ENCODE data around the gene KLF2. TPM values are rescaled to one million over a fixed set of nuclear protein-coding genes. Genes with fewer than 3 reads are reported as not detected.

Gene KLF2
- total RNA-seq, 5 donors from 2014 or later (not counting 1 experiment from before 2014, with no cell fraction given): 612 to 721 (median 621) TPM

DNA sequence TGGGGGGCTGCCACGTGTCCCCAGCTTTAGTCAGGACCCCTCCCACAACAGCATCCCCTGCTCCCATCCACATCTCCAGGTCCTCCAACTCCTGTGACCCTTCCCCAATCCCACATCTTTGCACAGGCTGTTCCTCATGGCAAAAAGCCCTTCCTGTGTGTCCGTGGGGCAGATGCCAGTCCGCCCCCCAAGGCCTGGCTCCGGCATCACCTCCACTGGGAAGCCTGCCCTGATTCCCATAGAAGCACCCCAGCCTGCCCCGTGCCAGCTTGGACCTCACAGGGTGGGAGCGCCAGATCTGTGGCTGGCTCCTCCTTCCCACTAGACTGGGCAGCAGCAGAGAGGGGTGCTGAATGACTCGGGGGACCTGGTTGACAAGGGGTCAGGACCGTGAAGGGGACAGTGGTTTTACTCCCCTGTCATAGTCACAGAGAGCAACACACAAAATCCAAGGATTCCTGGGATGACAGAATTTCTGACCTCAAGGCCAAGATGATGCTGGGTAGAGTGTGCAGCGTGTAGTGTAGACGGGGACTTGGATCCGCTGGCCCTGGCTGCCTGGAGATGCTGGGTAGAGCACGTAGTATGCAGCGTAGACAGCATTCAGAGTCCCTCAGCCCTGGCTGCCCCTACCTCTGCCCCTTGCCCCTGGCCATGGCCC, 13.3 kb downstream of the KLF2 start:
- ATAC-seq (replicated peaks in 1 of 4) (peak; percentile 2 to 19 (median 10)), DNase-seq (no peak)
- H3K27ac ChIP-seq (ENCODE audit: low read length): peak overlapping the region; percentile 64
- H3K36me3 ChIP-seq (ENCODE audit: control insufficient read depth in 2 of 2, extremely low read depth in 1 of 2, insufficient read depth in 1 of 2, low read length in 1 of 2): no peaks in the 10 kb centered on the region
- peak overlapping the region; percentile 93 to 98 for H3K27ac Mint-ChIP-seq
- H3K4me1 Mint-ChIP-seq: peaks cover 66 to 79% (median 71%) of the 10 kb centered on the region in 3 donors
- POLR2A ChIA-PET: interaction anchor here (0.6 kb wide), 2 partner anchors 8 to 14 kb away, joined by 3 to 6 read pairs; partner anchors contain the start of gene KLF2 (in 1 of the 2)
- H3K27me3 ChIP-seq (replicated peaks in 1 of 2; ENCODE audit: control insufficient read depth in 2 of 2, extremely low read depth in 1 of 2, insufficient read depth in 2 of 2, low read length in 1 of 2): no peaks in the 10 kb centered on the region
- peak overlapping the region in 1 of 2 donors; percentile 30 for H3K4me3 ChIP-seq (ENCODE audit: control insufficient read depth in 1 of 2, extremely low read depth in 1 of 2, low read length in 1 of 2)
- no peaks in the 10 kb centered on the region for H3K9me3 ChIP-seq
- CTCF ChIA-PET: interaction anchor here in 1 of 2 donors (0.8 to 1.6 kb wide), 5 partner anchors 7 to 49 kb away, joined by 3 to 16 read pairs (median 5); no protein-coding TSS in a partner anchor
- H3K27me3 Mint-ChIP-seq: no peaks in the 10 kb centered on the region
- H3K4me3 Mint-ChIP-seq: peak overlapping the region; percentile 68 to 84 (median 71)
- 66% methylated on average over 9 of the region's 13 CpGs for WGBS (ENCODE audit: insufficient coverage)
- no peaks in the 10 kb centered on the region for H3K9me3 Mint-ChIP-seq
- peaks cover 24 to 94% of the 10 kb centered on the region in 2 experiments for H3K4me1 ChIP-seq (ENCODE audit: control insufficient read depth in 1 of 2, extremely low read depth in 1 of 2, insufficient read depth in 2 of 2, low read length in 2 of 2)
- H3K36me3 Mint-ChIP-seq: no peaks in the 10 kb centered on the region

DNA sequence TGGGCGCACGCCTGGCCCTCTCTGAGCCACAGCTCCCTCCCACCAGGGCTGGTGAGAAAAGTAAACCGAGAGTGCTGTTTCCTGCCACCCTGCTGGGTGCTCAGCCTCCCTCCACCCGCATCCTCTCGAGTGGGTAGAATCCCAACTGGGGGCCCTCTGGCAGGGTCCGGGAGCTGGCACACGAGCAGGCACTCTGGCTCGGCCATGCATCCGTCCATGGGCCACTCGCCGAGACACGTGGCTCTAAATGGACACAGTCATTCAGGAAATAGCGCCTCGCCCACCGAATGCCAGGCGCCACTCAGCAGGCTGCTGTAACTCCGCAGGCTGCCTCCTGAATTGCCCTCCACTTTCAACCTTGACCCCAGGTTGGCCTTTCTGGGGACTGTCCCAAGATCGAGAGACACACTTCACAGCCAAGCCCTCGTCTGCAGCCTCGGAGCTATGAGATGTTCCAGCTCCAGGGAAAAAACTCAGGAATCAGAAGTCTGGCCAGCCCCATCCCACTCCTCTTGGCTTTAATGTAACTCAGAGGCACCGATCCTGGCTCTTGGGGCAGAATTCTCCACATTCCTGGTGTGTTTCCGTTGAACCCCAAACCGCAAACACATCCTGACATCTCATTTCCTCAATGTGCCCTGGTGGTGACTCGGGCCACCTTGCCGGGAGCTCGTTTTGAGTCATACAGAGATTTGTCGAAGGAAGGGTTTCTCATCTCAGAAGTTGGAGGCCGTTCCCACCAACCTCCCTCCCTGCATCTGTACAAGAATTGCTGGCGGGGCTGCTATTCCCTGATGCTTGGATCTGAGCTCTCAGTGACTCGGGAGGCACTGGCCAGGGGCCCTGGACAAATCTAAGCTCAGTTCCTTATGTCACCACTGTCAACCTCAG, 14.1 kb downstream of the KLF2 start:
- DNase-seq: peak in 21 of 35 experiments; percentile 27 to 72 (median 44)
- H3K27ac Mint-ChIP-seq: peak overlapping the region; percentile 93 to 98
- Histone ChIP-seq H3K27me3 (replicated peaks in 1 of 2; ENCODE audit: control insufficient read depth in 2 of 2, extremely low read depth in 1 of 2, insufficient read depth in 2 of 2, low read length in 1 of 2) (no peaks in the 10 kb centered on the region), H3K4me1 (ENCODE audit: control insufficient read depth in 1 of 2, extremely low read depth in 1 of 2, insufficient read depth in 2 of 2, low read length in 2 of 2) (peaks cover 24 to 94% of the 10 kb centered on the region in 2 experiments), H3K4me3 (ENCODE audit: control insufficient read depth in 1 of 2, extremely low read depth in 1 of 2, low read length in 1 of 2) (peak overlapping the region; percentile 30 to 35), H3K27ac (ENCODE audit: low read length) (peak overlapping the region; percentile 64), H3K36me3 (ENCODE audit: control insufficient read depth in 2 of 2, extremely low read depth in 1 of 2, insufficient read depth in 1 of 2, low read length in 1 of 2) (no peaks in the 10 kb centered on the region), H3K9me3 (no peaks in the 10 kb centered on the region)
- H3K9me3 Mint-ChIP-seq: no peaks in the 10 kb centered on the region
- H3K27me3 Mint-ChIP-seq: no peaks in the 10 kb centered on the region
- POLR2A ChIA-PET: interaction anchor here (0.5 to 1.5 kb wide), 8 partner anchors 8 to 205 kb away, joined by 3 to 13 read pairs (median 5); partner anchors contain the start of gene KLF2 (in 1 of the 2)
- WGBS (ENCODE audit: insufficient coverage): 2% methylated on average over 24 of the region's 30 CpGs
- H3K4me3 Mint-ChIP-seq: peak overlapping the region; percentile 71 to 84 (median 83)
- H3K4me1 Mint-ChIP-seq: peaks cover 66 to 77% (median 71%) of the 10 kb centered on the region in 3 donors
- CTCF ChIA-PET: interaction anchor here (0.6 to 1.6 kb wide), 10 partner anchors 8 to 91 kb away, joined by 3 to 16 read pairs (median 4); no protein-coding TSS in a partner anchor
- H3K36me3 Mint-ChIP-seq: no peaks in the 10 kb centered on the region
- peak; percentile 35 to 84 (median 79) for ATAC-seq (replicated peaks in 1 of 4)

DNA sequence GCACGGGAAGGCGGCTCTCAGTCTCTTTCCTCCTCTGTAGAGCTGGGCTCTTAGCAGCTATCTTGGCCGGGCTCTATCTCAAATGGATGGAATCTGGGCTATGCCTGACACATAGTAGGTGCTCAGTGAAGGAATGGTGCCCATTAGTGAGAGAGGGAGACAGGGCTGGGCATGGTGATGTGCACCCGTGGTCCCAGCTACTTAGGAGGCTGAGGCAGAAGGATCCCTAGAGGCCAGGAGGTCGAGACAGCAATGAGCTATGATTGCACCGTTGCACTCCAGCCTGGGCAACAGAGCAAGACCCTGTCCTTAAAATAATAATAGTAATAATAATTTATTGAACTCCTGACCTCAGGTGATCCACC, 14.7 kb downstream of the KLF2 start:
- ATAC-seq (replicated peaks in 1 of 4) (peak in 3 of 4 experiments; percentile 1 to 6 (median 2)), DNase-seq (no peak)
- H3K27ac ChIP-seq (ENCODE audit: low read length): peak overlapping the region; percentile 64
- H3K27me3 Mint-ChIP-seq: no peaks in the 10 kb centered on the region
- ChIA-PET POLR2A (interaction anchor here (0.5 to 1.5 kb wide), 6 partner anchors 9 to 32 kb away, joined by 3 to 13 read pairs (median 6); partner anchors contain the start of gene KLF2 (in 1 of the 2)), CTCF (interaction anchor here (0.8 to 1.6 kb wide), 7 partner anchors 9 to 91 kb away, joined by 3 to 16 read pairs (median 4); no protein-coding TSS in a partner anchor)
- H3K4me1 Mint-ChIP-seq: peaks cover 62 to 70% (median 66%) of the 10 kb centered on the region in 3 donors
- 65% methylated on average over 2 of the region's 6 CpGs for WGBS (ENCODE audit: insufficient coverage)
- peak overlapping the region in 1 of 2 donors; percentile 30 for H3K4me3 ChIP-seq (ENCODE audit: control insufficient read depth in 1 of 2, extremely low read depth in 1 of 2, low read length in 1 of 2)
- peak overlapping the region; percentile 93 to 98 for H3K27ac Mint-ChIP-seq
- H3K4me1 ChIP-seq (ENCODE audit: control insufficient read depth in 1 of 2, extremely low read depth in 1 of 2, insufficient read depth in 2 of 2, low read length in 2 of 2): peaks cover 24 to 94% of the 10 kb centered on the region in 2 experiments
- H3K9me3 ChIP-seq: no peaks in the 10 kb centered on the region
- H3K36me3 Mint-ChIP-seq: no peaks in the 10 kb centered on the region
- no peaks in the 10 kb centered on the region for H3K9me3 Mint-ChIP-seq
- H3K4me3 Mint-ChIP-seq: peak overlapping the region; percentile 71 to 84 (median 83)
- no peaks in the 10 kb centered on the region for H3K27me3 ChIP-seq (replicated peaks in 1 of 2; ENCODE audit: control insufficient read depth in 2 of 2, extremely low read depth in 1 of 2, insufficient read depth in 2 of 2, low read length in 1 of 2)
- H3K36me3 ChIP-seq (ENCODE audit: control insufficient read depth in 2 of 2, extremely low read depth in 1 of 2, insufficient read depth in 1 of 2, low read length in 1 of 2): no peaks in the 10 kb centered on the region

DNA sequence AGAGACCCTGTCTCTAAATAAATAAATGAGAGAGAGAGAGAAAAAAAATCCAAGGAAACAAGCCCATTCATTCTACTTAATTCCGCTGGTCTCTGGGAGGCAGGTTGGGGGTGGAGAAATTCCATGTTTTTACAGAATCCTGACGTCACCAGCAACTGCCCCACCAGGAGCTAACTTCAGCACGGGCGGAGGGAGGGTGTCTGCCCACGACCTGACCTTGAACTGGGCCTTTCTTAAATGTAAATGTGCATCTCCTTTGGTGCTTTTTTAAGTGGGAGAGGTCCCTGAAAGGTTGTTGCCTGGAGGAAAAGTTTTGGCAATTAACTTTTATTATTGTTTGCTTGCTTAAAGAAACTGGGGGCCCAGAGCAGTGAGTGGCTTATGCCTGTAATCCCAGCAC, 15.5 kb downstream of the KLF2 start:
- ChIA-PET CTCF (interaction anchor here in 1 of 2 donors (0.8 kb wide), 1 partner anchor 22 kb away, joined by 3 read pairs; no protein-coding TSS in a partner anchor), POLR2A (interaction anchor here (0.6 to 1.5 kb wide), 5 partner anchors 9 to 32 kb away, joined by 3 to 11 read pairs (median 4); no protein-coding TSS in a partner anchor)
- H3K4me3 ChIP-seq (ENCODE audit: control insufficient read depth in 1 of 2, extremely low read depth in 1 of 2, low read length in 1 of 2): no peak overlapping the region
- peaks cover 60 to 68% (median 63%) of the 10 kb centered on the region in 3 donors for H3K4me1 Mint-ChIP-seq
- DNase-seq: no peak
- peak overlapping the region; percentile 27 for H3K27ac ChIP-seq (ENCODE audit: low read length)
- H3K4me1 ChIP-seq (ENCODE audit: control insufficient read depth in 1 of 2, extremely low read depth in 1 of 2, insufficient read depth in 2 of 2, low read length in 2 of 2): peaks cover 24 to 99% of the 10 kb centered on the region in 2 experiments
- WGBS (ENCODE audit: insufficient coverage): 100% methylated on average over 1 of the region's 5 CpGs
- peak overlapping the region in 1 of 3 donors; percentile 37 for H3K4me3 Mint-ChIP-seq
- H3K27me3 ChIP-seq (replicated peaks in 1 of 2; ENCODE audit: control insufficient read depth in 2 of 2, extremely low read depth in 1 of 2, insufficient read depth in 2 of 2, low read length in 1 of 2): no peaks in the 10 kb centered on the region
- H3K27ac Mint-ChIP-seq: peak overlapping the region; percentile 66 to 83
- H3K36me3 Mint-ChIP-seq: no peaks in the 10 kb centered on the region
- H3K9me3 ChIP-seq: no peaks in the 10 kb centered on the region
- H3K36me3 ChIP-seq (ENCODE audit: control insufficient read depth in 2 of 2, extremely low read depth in 1 of 2, insufficient read depth in 1 of 2, low read length in 1 of 2): no peaks in the 10 kb centered on the region
- no peaks in the 10 kb centered on the region for H3K9me3 Mint-ChIP-seq
- H3K27me3 Mint-ChIP-seq: no peaks in the 10 kb centered on the region
- ATAC-seq (replicated peaks in 1 of 4): no peak

DNA sequence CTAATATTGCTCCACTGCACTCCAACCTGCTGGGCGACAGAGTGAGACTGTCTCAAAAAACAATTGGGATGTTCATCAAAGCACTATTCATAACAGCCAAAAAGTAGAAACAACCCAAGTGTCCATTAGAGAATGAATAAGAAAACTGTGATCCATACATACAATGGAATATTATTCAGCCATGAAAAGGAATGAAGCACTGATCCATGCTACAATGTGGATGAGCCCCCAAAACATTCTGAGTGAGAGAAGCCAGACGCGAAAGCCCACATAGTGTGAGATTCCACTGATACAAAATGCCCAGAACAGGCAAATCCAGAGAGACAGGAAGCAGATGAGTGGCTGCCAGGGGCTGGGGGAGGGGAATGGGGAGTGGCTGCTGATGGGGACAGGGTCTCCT, 16.0 kb downstream of the KLF2 start:
- Mint-ChIP-seq H3K4me3 (peak overlapping the region in 2 of 3 donors; percentile 5 to 37), H3K36me3 (no peaks in the 10 kb centered on the region), H3K27ac (peak overlapping the region; percentile 81 to 86), H3K9me3 (no peaks in the 10 kb centered on the region), H3K27me3 (no peaks in the 10 kb centered on the region), H3K4me1 (peaks cover 65 to 74% (median 67%) of the 10 kb centered on the region in 3 donors)
- ATAC-seq (replicated peaks in 1 of 4): no peak
- Histone ChIP-seq H3K9me3 (no peaks in the 10 kb centered on the region), H3K27ac (ENCODE audit: low read length) (no peak overlapping the region), H3K4me3 (ENCODE audit: control insufficient read depth in 1 of 2, extremely low read depth in 1 of 2, low read length in 1 of 2) (no peak overlapping the region), H3K36me3 (ENCODE audit: control insufficient read depth in 2 of 2, extremely low read depth in 1 of 2, insufficient read depth in 1 of 2, low read length in 1 of 2) (no peaks in the 10 kb centered on the region), H3K4me1 (ENCODE audit: control insufficient read depth in 1 of 2, extremely low read depth in 1 of 2, insufficient read depth in 2 of 2, low read length in 2 of 2) (peaks cover 24 to 95% of the 10 kb centered on the region in 2 experiments), H3K27me3 (replicated peaks in 1 of 2; ENCODE audit: control insufficient read depth in 2 of 2, extremely low read depth in 1 of 2, insufficient read depth in 2 of 2, low read length in 1 of 2) (no peaks in the 10 kb centered on the region)
- DNase-seq: no peak
- WGBS (ENCODE audit: insufficient coverage): 100% methylated on average over 2 of the region's 3 CpGs
- POLR2A ChIA-PET: interaction anchor here in 1 of 2 donors (0.6 kb wide), 1 partner anchor 13 kb away, joined by 3 read pairs; no protein-coding TSS in a partner anchor
- CTCF ChIA-PET: interaction anchor here in 1 of 2 donors (0.7 kb wide), 1 partner anchor 93 kb away, joined by 3 read pairs; no protein-coding TSS in a partner anchor

Data from T-cell (primary cell).